MCF 10A (cell line): ENCODE data around the gene PDZD7. TPM values are rescaled to one million over a fixed set of nuclear protein-coding genes. Genes with fewer than 3 reads are reported as not detected.
A peak's percentile ranks its signal among the peaks of the same experiment; 100 is the strongest.

Experiments
- BruUV-seq: library from RNA; stranded (reverse); fragments of 400-500 nt; replicated peaks from 2 replicates; lab custom pipeline; 2021; lab: Mats Ljungman, UMichigan
- CTCF ChIA-PET: fragments of 300-600 bp; sonication (Branson Sonifier 250); formaldehyde crosslinking; extraction: SDS; loops from one replicate; lab custom pipeline; 2021; ENCODE audit warnings: antibody characterized with exemption, inconsistent platforms; lab: Yijun Ruan, JAX
- POLR2A ChIA-PET: fragments of 300-600, 350-650 bp; sonication (Branson Sonifier 250); formaldehyde crosslinking; extraction: SDS; loops from one replicate; lab custom pipeline; 2020; ENCODE audit warnings: antibody characterized with exemption, inconsistent platforms; lab: Yijun Ruan, JAX
- DNase-seq: peaks from one replicate; pipeline ENCODE4 v3.0.0-alpha.2; 2018; ENCODE audit not compliant: unreplicated experiment
- H3K27ac Mint-ChIP-seq: one replicate; pipeline ENCODE4 v1.8.0; 2022; ENCODE audit warnings: mild to moderate bottlenecking, low read depth, mixed read lengths; ENCODE audit not compliant: unreplicated experiment
- H3K27me3 Mint-ChIP-seq: one replicate; pipeline ENCODE4 v1.8.0; 2022; ENCODE audit warnings: mixed read lengths; ENCODE audit not compliant: insufficient read depth, unreplicated experiment
- H3K36me3 Mint-ChIP-seq: one replicate; pipeline ENCODE4 v1.8.0; 2022; ENCODE audit warnings: mild to moderate bottlenecking, moderate library complexity, mixed read lengths; ENCODE audit not compliant: insufficient read depth, unreplicated experiment
- H3K4me1 Mint-ChIP-seq: one replicate; pipeline ENCODE4 v1.8.0; 2022; ENCODE audit warnings: mixed read lengths; ENCODE audit not compliant: insufficient read depth, unreplicated experiment
- H3K4me3 Mint-ChIP-seq: one replicate; pipeline ENCODE4 v1.8.0; 2022; ENCODE audit warnings: mild to moderate bottlenecking, moderate library complexity, mixed read lengths; ENCODE audit not compliant: unreplicated experiment
- H3K9me3 Mint-ChIP-seq: one replicate; pipeline ENCODE4 v1.8.0; 2022; ENCODE audit warnings: mixed read lengths; ENCODE audit not compliant: unreplicated experiment
- intact Hi-C: fragments of 100-400 bp; cut with micrococcal nuclease; formaldehyde crosslinking; loops from 2 replicates; pipeline ENCODE4 v1.14.1; 2022
- total RNA-seq: library from RNA; stranded (reverse); gene quantifications from 2 replicates; pipeline ENCODE4 v1.2.3, GENCODE V29; 2022
- TF ChIP-seq, protein P1 (sequence below): fragments of 200-600 bp; IDR thresholded peaks from one replicate; pipeline ENCODE4 v1.8.0; 2022; ENCODE audit warnings: antibody characterized with exemption, mild to moderate bottlenecking; ENCODE audit not compliant: unreplicated experiment

Gene PDZD7
- total RNA-seq, 1 experiment from 2014 or later = 0.58 TPM

DNA sequence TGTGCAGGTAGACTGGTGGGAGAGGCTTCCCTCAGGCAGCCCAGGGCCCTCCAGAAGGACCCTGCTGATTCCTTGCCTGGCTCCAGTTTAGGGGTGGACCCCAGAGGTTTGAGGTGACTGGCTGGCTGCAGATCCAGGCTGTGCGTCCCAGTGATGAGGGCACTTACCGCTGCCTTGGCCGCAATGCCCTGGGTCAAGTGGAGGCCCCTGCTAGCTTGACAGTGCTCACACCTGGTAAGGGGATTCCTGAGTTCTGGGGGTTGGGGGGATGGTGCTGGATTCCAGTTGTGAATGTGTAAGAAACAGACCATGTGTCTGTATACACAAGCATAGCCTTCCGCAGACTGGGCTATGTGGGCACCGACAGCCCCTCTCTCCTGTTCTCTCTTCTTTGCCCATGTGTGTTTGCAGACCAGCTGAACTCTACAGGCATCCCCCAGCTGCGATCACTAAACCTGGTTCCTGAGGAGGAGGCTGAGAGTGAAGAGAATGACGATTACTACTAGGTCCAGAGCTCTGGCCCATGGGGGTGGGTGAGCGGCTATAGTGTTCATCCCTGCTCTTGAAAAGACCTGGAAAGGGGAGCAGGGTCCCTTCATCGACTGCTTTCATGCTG is 33.6 kb upstream of the PDZD7 start:
- TF ChIP-seq, protein P1, sequence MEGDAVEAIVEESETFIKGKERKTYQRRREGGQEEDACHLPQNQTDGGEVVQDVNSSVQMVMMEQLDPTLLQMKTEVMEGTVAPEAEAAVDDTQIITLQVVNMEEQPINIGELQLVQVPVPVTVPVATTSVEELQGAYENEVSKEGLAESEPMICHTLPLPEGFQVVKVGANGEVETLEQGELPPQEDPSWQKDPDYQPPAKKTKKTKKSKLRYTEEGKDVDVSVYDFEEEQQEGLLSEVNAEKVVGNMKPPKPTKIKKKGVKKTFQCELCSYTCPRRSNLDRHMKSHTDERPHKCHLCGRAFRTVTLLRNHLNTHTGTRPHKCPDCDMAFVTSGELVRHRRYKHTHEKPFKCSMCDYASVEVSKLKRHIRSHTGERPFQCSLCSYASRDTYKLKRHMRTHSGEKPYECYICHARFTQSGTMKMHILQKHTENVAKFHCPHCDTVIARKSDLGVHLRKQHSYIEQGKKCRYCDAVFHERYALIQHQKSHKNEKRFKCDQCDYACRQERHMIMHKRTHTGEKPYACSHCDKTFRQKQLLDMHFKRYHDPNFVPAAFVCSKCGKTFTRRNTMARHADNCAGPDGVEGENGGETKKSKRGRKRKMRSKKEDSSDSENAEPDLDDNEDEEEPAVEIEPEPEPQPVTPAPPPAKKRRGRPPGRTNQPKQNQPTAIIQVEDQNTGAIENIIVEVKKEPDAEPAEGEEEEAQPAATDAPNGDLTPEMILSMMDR = no peak
- POLR2A ChIA-PET = interaction anchor here (0.7 to 6.7 kb wide), 6 partner anchors 13 to 532 kb away, joined by 3 to 55 read pairs (median 10); partner anchors contain the start of genes LZTS2, PDZD7 and SFXN3
- Mint-ChIP-seq H3K27ac (peak overlapping the region; percentile 81), H3K4me1 (peaks cover 22% of the 10 kb centered on the region), H3K4me3 (no peak overlapping the region), H3K9me3 (no peaks in the 10 kb centered on the region), H3K36me3 (peaks cover 5% of the 10 kb centered on the region), H3K27me3 (no peaks in the 10 kb centered on the region)
- CTCF ChIA-PET = interaction anchor here (0.6 to 10.2 kb wide), 5 partner anchors 10 to 203 kb away, joined by 3 to 151 read pairs (median 5); no protein-coding TSS in a partner anchor
- intact Hi-C loops = loop anchor here (5.0 kb wide), 1 partner anchor 32 kb away; the partner anchor contains the start of genes PDZD7 and SFXN3
- no TSS peak for BruUV-seq
- DNase-seq = no peak

DNA sequence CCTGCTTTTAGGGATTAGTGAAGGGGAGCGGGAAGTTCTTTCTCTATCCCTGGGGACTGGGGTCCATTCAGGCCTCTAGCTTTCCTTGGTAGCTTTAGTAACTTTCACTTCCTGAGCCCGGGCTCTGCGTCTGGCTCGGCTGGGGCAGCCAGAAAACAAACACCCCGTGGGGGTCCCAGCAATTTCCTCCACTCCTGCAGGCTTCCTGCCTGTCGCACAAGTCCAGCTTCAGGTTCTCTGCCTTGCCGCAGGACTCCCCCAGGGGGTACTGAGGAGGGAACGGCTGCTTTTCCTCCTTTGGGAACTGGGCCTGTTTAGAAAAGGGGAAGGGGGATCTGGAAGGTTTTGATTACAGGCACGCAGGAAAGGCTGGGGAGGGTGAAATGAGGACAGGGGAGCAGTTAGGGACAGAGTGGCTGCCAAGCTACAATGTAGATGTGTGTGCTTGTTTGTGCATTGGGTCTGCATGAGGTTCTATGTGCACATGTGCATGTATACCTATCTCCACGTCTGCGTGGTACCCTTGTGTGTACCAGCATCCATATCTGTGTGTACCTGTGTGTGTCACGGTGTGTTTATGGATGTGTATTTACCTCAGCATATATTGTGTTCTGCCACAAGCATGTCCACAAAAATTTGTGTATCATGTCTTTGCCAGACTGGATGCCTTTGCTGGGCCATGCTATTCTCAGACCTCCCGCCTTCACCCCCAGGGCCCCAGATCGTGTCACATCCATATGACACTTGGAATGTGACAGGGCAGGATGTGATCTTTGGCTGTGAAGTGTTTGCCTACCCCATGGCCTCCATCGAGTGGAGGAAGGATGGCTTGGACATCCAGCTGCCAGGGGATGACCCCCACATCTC is 32.9 kb upstream of the PDZD7 start:
- Mint-ChIP-seq H3K27me3 (no peaks in the 10 kb centered on the region), H3K4me1 (peaks cover 25% of the 10 kb centered on the region)

DNA sequence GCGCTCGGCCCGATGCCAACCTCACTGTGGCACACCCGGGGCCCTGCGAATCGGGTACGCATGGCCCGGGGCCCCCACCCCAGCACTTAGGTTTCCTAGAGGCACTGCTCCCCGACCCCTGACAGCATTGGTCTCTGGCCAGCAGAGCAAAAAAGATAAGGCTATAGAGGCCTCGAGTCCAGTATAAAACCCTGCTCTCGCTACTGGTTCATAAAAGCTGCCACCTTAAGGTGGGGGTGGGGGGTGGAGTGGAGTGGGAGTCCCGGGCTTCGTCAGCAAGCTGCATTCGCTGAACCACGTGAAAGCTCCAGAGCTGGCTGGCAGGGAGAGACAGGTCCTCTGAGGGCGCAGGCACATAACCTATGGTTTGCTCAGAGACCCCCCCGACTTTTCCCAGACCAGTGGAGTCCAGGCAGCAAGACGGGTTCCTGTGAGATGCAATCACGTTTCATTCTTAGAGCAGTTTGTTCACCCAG is 32.2 kb upstream of the PDZD7 start:
- Mint-ChIP-seq H3K36me3 (peaks cover 5% of the 10 kb centered on the region), H3K4me1 (peaks cover 25% of the 10 kb centered on the region), H3K27ac (no peak overlapping the region), H3K9me3 (no peaks in the 10 kb centered on the region), H3K4me3 (no peak overlapping the region), H3K27me3 (no peaks in the 10 kb centered on the region)
- CTCF ChIA-PET = interaction anchor here (0.7 to 10.2 kb wide), 4 partner anchors 9 to 79 kb away, joined by 3 to 151 read pairs (median 14); no protein-coding TSS in a partner anchor
- intact Hi-C loops = no loop called here
- POLR2A ChIA-PET = interaction anchor here (0.7 to 6.7 kb wide), 2 partner anchors 21 to 572 kb away, joined by 3 to 55 read pairs; no protein-coding TSS in a partner anchor
- TF ChIP-seq, protein P1 = no peak
- no peak for DNase-seq
- BruUV-seq = no TSS peak

More for the DNA sequence above, 32.9 kb upstream of the PDZD7 start:
- intact Hi-C loops = no loop called here
- H3K4me3 Mint-ChIP-seq = no peak overlapping the region
- no TSS peak for BruUV-seq
- H3K27ac Mint-ChIP-seq = no peak overlapping the region
- peaks cover 5% of the 10 kb centered on the region for H3K36me3 Mint-ChIP-seq
- CTCF ChIA-PET = interaction anchor here (0.5 to 10.2 kb wide), 8 partner anchors 9 to 909 kb away, joined by 3 to 151 read pairs (median 3); no protein-coding TSS in a partner anchor
- no peak for DNase-seq
- POLR2A ChIA-PET = interaction anchor here (0.7 to 6.7 kb wide), 2 partner anchors 22 to 532 kb away, joined by 3 to 55 read pairs; no protein-coding TSS in a partner anchor
- TF ChIP-seq, protein P1 = no peak
- no peaks in the 10 kb centered on the region for H3K9me3 Mint-ChIP-seq
